Measurements from ENCODE around the gene MAEA.

- TF ChIP-seq, protein P1, sequence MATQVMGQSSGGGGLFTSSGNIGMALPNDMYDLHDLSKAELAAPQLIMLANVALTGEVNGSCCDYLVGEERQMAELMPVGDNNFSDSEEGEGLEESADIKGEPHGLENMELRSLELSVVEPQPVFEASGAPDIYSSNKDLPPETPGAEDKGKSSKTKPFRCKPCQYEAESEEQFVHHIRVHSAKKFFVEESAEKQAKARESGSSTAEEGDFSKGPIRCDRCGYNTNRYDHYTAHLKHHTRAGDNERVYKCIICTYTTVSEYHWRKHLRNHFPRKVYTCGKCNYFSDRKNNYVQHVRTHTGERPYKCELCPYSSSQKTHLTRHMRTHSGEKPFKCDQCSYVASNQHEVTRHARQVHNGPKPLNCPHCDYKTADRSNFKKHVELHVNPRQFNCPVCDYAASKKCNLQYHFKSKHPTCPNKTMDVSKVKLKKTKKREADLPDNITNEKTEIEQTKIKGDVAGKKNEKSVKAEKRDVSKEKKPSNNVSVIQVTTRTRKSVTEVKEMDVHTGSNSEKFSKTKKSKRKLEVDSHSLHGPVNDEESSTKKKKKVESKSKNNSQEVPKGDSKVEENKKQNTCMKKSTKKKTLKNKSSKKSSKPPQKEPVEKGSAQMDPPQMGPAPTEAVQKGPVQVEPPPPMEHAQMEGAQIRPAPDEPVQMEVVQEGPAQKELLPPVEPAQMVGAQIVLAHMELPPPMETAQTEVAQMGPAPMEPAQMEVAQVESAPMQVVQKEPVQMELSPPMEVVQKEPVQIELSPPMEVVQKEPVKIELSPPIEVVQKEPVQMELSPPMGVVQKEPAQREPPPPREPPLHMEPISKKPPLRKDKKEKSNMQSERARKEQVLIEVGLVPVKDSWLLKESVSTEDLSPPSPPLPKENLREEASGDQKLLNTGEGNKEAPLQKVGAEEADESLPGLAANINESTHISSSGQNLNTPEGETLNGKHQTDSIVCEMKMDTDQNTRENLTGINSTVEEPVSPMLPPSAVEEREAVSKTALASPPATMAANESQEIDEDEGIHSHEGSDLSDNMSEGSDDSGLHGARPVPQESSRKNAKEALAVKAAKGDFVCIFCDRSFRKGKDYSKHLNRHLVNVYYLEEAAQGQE (IDR thresholded peaks at IDR 0.05) = no peak
- TF ChIP-seq POLR2A (IDR thresholded peaks at IDR 0.05; ENCODE audit: low read length) (no peak), CTCF (IDR thresholded peaks at IDR 0.05) (no peak), ZFP36 (IDR thresholded peaks at IDR 0.05; ENCODE audit: borderline replicate concordance, partially characterized antibody) (no peak), EP300 (IDR thresholded peaks at IDR 0.05) (no peak)
Measured at GRCh38 chr4:1383728-1384591, 94.3 kb downstream of the MAEA start.

Measured in A549 (cell line).